HG03175 (cell line): Measurements from ENCODE around the gene GTPBP4.

Experiments used
- ATAC-seq: cut with Tn5 transposase; IDR thresholded peaks from one replicate; pipeline ENCODE4 v1.9.1; 2021; ENCODE audit warnings: mild to moderate bottlenecking, moderate library complexity; ENCODE audit not compliant: unreplicated experiment

GTPBP4 gene

GRCh38 chr10:987870-988666 is at the start of gene GTPBP4:
GTPBP4 (plus strand) TSS chr10:988434; CDS start chr10:988480, 46 bp downstream.
- ATAC-seq: peak; percentile 98

DNA sequence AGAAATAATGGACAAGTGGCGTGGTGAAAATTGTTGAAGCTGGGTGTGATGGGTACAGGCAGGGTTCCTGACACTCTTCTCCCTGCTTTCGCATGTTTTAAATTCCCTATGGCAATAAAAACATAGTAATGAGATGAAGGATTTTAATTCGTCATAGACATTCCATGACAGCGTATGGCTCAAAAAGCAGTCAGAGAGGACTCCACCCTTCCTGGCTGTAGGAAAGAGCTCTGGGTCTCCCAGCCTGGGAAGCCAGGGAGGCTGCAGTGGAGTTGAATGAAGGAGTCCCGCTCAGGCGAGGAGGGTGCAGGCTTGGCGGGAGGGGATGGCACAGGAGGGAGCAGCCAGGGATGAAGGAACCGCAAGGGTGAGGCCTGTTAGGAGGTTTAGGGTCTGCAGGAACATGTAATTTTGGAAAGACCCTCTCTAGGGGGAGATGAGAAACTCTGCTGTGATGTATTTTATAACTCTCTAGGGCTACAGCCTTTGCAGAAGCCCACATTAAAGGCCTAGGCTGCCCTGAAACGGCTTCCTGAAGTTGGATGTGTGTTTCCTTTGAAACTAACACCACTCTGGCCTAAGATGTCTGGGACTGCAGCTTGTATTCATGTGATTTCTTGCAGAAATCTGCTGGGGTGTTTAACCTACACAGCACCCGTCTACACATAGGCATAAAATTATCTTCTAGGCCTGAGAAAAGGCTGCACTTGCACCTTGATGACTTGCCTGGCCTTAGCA is 49.1 kb upstream of the GTPBP4 start:
- ATAC-seq: no peak

DNA sequence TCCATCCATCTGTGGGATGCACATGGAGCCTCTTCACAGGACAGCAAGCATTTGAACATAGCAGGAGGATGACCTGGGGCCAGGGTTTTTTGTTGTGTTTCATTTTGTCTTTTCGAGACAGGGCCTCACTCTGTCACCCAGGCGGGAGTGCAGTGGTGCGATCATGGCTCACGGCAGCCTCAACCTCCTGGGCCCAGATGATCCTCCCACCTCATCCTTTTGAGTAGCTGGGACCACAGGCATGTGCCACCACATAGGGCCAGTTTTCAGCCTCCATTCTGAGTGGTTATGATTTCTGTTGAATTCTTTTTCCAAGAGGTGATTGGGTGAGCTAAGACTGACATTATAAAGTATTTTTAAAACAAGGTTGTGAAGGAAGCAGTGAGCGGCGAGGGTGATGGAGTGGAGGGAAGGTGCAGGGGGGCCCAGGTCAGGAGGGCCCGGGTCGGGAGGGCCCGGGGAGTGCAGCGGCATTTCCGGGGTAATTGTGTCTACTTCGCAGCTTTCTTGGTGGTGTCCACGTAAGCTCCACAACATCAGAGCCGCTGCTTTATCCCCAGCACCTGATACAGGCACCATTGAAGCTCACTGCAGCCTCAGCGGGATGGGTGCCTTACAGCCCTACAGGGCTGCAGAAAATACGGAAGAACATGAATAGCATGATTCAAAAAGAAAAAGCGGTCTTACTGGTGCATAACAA is 44.8 kb upstream of the GTPBP4 start:
- ATAC-seq: peak; percentile 43

DNA sequence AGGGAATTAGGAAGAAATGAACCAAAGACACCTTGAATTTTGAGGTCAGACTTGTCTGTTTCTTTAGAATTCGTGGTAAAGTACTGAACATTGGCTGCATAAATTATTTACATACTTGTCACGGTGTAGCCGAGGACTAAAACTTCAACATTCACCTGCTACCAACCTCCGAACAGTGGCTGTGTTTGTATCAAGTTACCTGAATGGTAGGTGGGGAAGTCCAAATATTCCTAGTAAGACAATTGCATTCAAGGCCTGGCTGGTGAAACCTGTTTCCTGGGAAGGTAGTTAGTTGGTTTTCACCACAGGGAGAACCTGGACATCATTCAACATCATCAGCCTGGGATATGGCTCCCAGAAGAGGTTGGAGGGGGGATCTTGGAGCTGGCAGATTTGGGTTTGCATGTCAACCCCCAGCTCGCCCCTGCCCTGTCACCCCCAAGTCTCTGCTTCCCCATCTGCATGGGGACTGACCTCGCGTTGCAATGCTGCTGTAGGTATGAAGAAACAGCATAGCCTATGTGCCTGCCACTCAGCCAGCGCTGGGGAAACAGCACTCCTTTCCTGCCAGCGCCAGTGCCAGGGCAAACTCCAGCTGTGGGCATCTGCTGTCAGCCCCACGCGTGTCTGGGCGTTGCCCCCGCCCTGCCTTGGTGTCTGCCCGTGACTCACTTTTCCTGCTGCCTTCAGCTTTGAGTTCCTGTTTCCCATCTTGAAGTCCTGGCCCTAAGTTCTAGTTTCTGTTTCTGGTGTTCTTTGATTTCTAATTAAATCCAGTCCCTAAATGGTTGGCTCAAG is 44.0 kb upstream of the GTPBP4 start:
- ATAC-seq: peak; percentile 52

DNA sequence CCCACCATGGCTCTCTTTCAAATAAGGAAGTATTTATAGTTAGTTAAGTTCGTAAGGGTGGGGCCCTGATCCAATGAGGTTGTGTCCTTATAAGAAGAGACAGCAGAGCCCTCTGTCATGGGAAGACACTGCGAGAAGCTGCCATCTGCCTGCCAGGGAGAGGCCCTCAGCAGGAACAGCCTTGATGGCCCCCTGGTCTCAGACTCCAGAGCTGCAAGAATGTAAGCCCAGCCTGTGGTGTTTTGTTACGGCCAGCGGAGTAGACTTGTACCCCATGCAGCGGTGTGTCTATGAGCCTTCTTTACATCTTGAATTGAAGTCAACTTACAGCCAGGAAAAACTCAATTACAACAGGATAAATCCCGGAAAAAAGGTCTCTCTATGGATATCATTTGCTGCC is 42.5 kb upstream of the GTPBP4 start:
- no peak for ATAC-seq

GRCh38 chr10:947051-947450 is 41.2 kb upstream of the GTPBP4 start:
- ATAC-seq: no peak

DNA sequence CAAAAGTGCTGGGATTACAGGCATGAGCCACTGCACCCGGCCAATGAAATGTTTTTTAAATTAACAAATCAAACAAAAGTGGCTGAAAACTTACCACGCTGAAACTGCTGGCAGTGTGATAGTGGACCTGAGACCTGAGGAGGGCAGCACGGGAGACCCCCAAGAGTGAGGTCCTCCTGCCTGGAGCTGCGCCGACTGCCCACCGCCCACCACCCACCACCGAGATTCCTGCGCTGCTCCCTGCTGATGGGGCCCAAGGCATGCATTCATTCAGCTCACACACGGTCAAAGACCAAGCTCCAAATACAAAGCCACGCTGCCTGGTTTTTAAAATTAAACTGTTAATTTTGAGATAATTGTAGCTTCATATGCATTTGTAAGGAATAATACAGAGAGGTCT is 40.4 kb upstream of the GTPBP4 start:
- no peak for ATAC-seq

DNA sequence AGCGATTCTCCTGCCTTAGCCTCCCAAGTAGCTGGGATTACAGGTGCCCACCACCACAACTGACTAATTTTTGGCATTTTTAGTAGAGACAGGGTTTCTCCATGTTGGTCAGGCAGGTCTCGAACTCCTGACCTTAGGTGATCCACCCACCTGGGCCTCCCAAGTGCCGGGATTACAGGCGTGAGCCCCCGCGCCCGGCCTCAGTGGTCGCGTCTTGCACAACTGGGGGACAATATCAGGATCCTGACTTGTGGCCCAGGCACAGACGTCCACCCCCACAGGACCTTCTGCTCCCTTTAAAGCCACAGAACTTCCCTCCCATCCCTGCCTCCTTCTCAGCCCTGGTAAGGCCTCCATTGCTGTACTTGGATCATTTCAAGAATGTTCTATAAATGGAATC is 39.9 kb upstream of the GTPBP4 start:
- ATAC-seq: no peak

- ATAC-seq: no peak
These were observed 38.8 kb upstream of the GTPBP4 start for GRCh38 chr10:949446-949845.

- no peak for ATAC-seq
These were observed 34.4 kb upstream of the GTPBP4 start for GRCh38 chr10:953836-954235.

- ATAC-seq: no peak
These were observed 33.8 kb upstream of the GTPBP4 start for GRCh38 chr10:954396-954795.

GRCh38 chr10:955127-955819 is 33.0 kb upstream of the GTPBP4 start:
- ATAC-seq: no peak

DNA sequence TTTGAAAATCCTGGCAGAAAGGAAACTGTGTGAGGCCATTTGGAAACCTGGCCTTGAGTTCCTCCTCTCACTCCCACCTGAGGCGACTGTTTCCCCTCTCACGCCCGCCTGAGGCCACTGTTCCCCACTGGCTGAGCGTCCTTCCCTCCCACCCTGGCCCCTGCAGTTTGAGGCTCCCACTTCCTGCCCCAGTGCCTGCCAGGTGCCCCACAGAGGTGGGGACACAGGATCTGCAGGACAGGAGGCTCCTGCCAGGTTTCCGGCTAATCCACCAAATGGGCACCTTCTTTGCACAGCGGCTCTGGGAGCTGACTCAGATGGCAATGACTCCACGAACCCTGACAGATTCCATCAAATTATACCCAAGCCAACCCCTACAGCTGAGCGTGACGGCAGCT is 32.4 kb upstream of the GTPBP4 start:
- ATAC-seq: no peak

DNA sequence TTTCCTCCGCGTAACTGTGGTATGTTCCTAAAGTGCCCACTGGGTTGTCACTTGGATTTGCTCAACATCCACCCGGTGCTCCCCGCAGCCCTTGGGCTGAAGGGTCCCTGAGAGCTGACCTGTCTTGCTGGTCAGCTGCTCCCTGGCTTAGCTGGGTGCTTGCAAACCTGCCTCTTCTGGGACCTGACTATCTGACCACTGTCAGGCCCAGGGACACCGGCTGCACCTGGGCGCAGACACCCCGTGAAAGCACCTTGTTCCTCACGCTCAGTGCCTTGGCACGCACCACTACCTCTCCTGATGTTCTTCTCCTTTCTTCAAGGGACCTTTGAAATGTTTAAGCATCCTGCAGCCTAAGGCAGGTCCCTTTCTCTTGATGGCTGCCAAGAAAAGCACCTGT is 30.1 kb upstream of the GTPBP4 start:
- ATAC-seq: no peak

GRCh38 chr10:958856-959255 is 29.4 kb upstream of the GTPBP4 start:
- ATAC-seq: no peak

GRCh38 chr10:962342-962741 is 25.9 kb upstream of the GTPBP4 start:
- no peak for ATAC-seq

GRCh38 chr10:963186-963585 is 25.0 kb upstream of the GTPBP4 start:
- ATAC-seq: no peak

DNA sequence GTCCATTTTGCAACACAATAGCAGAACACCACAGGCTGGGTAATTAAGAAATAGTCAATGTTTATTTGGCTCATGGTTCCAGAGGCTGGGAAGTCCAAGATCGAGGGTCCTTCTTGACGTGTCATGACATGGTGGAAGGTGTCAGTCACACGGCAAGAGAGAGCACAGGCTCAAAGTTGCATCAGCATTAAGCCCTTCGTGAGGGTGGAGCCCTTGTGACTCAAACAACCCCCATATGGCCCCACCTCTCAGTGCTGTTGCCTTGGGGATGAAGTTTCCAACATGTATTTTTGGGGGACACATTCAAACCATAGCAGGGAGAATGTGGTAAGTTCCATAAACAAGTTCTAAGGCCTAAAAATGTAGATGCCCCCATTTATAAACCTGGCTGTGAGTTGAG is 24.6 kb upstream of the GTPBP4 start:
- ATAC-seq: no peak

- no peak for ATAC-seq
These were observed 23.8 kb upstream of the GTPBP4 start for GRCh38 chr10:964321-964987.

GRCh38 chr10:964988-965417 is 23.2 kb upstream of the GTPBP4 start:
- ATAC-seq: no peak
